Caco-2 (cell line): ENCODE results near the gene WDPCP. TPM values are rescaled to one million over a fixed set of nuclear protein-coding genes. Genes with fewer than 3 reads are reported as not detected.
"Not testable (repeated sequence)": the region's sequence is repeated elsewhere in the genome, so short reads cannot be mapped to it uniquely, and the experiment has no call there.

Source experiments
- BruUV-seq: library from RNA; stranded (reverse); fragments of 400-500 nt; replicated peaks from 2 replicates; lab custom pipeline; 2021; lab: Mats Ljungman, UMichigan
- CTCF ChIA-PET: fragments of 300-600 bp; sonication (Branson Sonifier 250); formaldehyde crosslinking; loops from one replicate; lab custom pipeline; 2022; ENCODE audit warnings: antibody characterized with exemption; lab: Charles Lee
- POLR2A ChIA-PET: fragments of 300-600 bp; sonication (Branson Sonifier 250); formaldehyde crosslinking; loops from one replicate; lab custom pipeline; 2022; ENCODE audit warnings: antibody characterized with exemption; lab: Charles Lee
- DNase-seq, 2 experiments: peaks; one replicate each; pipeline versions ENCODE4 v3.0.0 to v3.0.0-alpha.2; 2020 to 2022
- H3K27me3 ChIP-seq: replicated peaks from 2 replicates; pipeline ENCODE4 v1.6.0; 2011; ENCODE audit warnings: low read length; ENCODE audit not compliant: control insufficient read depth, insufficient read depth
- H3K36me3 ChIP-seq: 2 replicates; pipeline ENCODE4 v1.5.1; 2011; ENCODE audit warnings: low read length; ENCODE audit not compliant: control insufficient read depth, insufficient read depth
- H3K4me1 ChIP-seq: fragments of 250-450 bp; sonication (Bioruptor Pico); 2 replicates; pipeline ENCODE4 v1.5.1; 2020; ENCODE audit warnings: mild to moderate bottlenecking
- H3K4me3 ChIP-seq: 2 replicates; pipeline ENCODE4 v1.5.1; 2011; ENCODE audit warnings: low read depth, mild to moderate bottlenecking, control low read depth, low read length
- H3K9me3 ChIP-seq: fragments of 250-450 bp; sonication (Bioruptor Pico); 2 replicates; pipeline ENCODE4 v1.5.1; 2020; ENCODE audit warnings: mild to moderate bottlenecking, moderate library complexity
- H3K27ac Mint-ChIP-seq: one replicate; pipeline ENCODE4 v1.8.0; 2022; ENCODE audit warnings: mixed read lengths; ENCODE audit not compliant: unreplicated experiment
- H3K27me3 Mint-ChIP-seq: one replicate; pipeline ENCODE4 v1.8.0; 2022; ENCODE audit warnings: mixed read lengths; ENCODE audit not compliant: insufficient read depth, unreplicated experiment
- H3K36me3 Mint-ChIP-seq: one replicate; pipeline ENCODE4 v1.8.0; 2022; ENCODE audit warnings: mild to moderate bottlenecking, mixed read lengths; ENCODE audit not compliant: insufficient read depth, unreplicated experiment
- H3K4me1 Mint-ChIP-seq: one replicate; pipeline ENCODE4 v1.8.0; 2022; ENCODE audit warnings: low read depth, mixed read lengths; ENCODE audit not compliant: unreplicated experiment
- H3K4me3 Mint-ChIP-seq: one replicate; pipeline ENCODE4 v1.8.0; 2022; ENCODE audit warnings: mild to moderate bottlenecking, moderate library complexity, mixed read lengths; ENCODE audit not compliant: unreplicated experiment
- H3K9me3 Mint-ChIP-seq: one replicate; pipeline ENCODE4 v1.8.0; 2022; ENCODE audit warnings: mixed read lengths; ENCODE audit not compliant: unreplicated experiment
- CTCF ChIP-seq, 2 experiments: fragments of 200-600 bp in 1 of 2; IDR thresholded peaks; 1 replicate in 1 of 2; 2 replicates in 1 of 2; pipeline versions ENCODE4 v1.5.1 to v1.8.0; 2011 to 2022; ENCODE audit warnings: antibody characterized with exemption in 1 of 2, control low read depth in 1 of 2, inconsistent platforms in 1 of 2, low read depth in 1 of 2, low read length in 1 of 2, mild to moderate bottlenecking in 1 of 2, moderate library complexity in 1 of 2; ENCODE audit not compliant: insufficient read depth in 1 of 2, severe bottlenecking in 1 of 2, unreplicated experiment in 1 of 2
- intact Hi-C: fragments of 100-400 bp; cut with micrococcal nuclease; formaldehyde crosslinking; loops from one replicate; pipeline ENCODE4 v1.10.0; 2022; ENCODE audit not compliant: unreplicated experiment
- total RNA-seq: library from RNA; stranded (reverse); gene quantifications from 2 replicates; pipeline ENCODE4 v1.2.3, GENCODE V29; 2022

Gene WDPCP
- total RNA-seq, 1 experiment from 2014 or later = 16.2 TPM

DNA sequence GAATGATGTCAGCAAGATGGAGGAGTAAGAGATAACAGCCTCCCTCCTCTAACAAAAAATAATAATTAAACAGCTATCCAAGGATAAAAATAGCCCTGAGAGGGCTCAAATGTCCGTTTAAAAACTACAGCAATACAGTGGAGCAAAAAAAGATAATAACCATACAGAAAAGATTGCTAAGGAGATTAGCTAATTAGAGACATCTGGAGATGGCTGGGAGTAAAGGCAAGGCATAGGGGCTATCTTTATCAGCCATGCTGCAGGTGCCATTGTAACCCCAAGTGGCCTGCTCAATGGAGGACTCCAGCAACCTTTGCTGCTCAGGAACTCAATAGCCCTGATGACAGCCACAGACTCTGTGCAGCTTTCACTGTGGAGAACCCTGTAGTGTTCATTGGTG is 43.2 kb upstream of the WDPCP start:
- H3K4me3 Mint-ChIP-seq = no peak overlapping the region
- H3K27me3 Mint-ChIP-seq = no peaks in the 10 kb centered on the region
- H3K36me3 ChIP-seq = no peaks in the 10 kb centered on the region
- H3K36me3 Mint-ChIP-seq = no peaks in the 10 kb centered on the region
- H3K4me1 Mint-ChIP-seq = no peaks in the 10 kb centered on the region
- H3K9me3 Mint-ChIP-seq = peaks cover 56% of the 10 kb centered on the region
- H3K9me3 ChIP-seq = peaks cover 29% of the 10 kb centered on the region
- CTCF ChIA-PET = no interaction called here
- no peak overlapping the region for H3K27ac Mint-ChIP-seq
- no peaks in the 10 kb centered on the region for H3K27me3 ChIP-seq
- no peak for DNase-seq
- intact Hi-C loops = no loop called here
- no peak for TF ChIP-seq CTCF (IDR thresholded peaks at IDR 0.05; ENCODE audit: insufficient read depth in 1 of 2, low read depth in 1 of 2, low read length in 1 of 2, severe bottlenecking in 1 of 2, unreplicated experiment in 1 of 2)
- BruUV-seq = no TSS peak
- H3K4me3 ChIP-seq = no peak overlapping the region
- no peaks in the 10 kb centered on the region for H3K4me1 ChIP-seq
- POLR2A ChIA-PET = no interaction called here

GRCh38 chr2:63628403-63628942 is 40.2 kb upstream of the WDPCP start:
- no peak overlapping the region for H3K4me3 ChIP-seq
- POLR2A ChIA-PET = interaction anchor here (0.5 kb wide), 1 partner anchor 50 kb away, joined by 3 read pairs; no protein-coding TSS in a partner anchor
- H3K27me3 ChIP-seq = no peaks in the 10 kb centered on the region
- CTCF ChIA-PET = no interaction called here
- no peak overlapping the region for H3K27ac Mint-ChIP-seq
- no peaks in the 10 kb centered on the region for H3K4me1 Mint-ChIP-seq
- BruUV-seq = no TSS peak
- no peak overlapping the region for H3K4me3 Mint-ChIP-seq
- H3K9me3 ChIP-seq = peaks cover 15% of the 10 kb centered on the region; the same call in 1 of the 2 replicates
- no peak for DNase-seq
- no peak for TF ChIP-seq CTCF (IDR thresholded peaks at IDR 0.05; ENCODE audit: insufficient read depth in 1 of 2, low read depth in 1 of 2, low read length in 1 of 2, severe bottlenecking in 1 of 2, unreplicated experiment in 1 of 2)
- peaks cover 50% of the 10 kb centered on the region for H3K9me3 Mint-ChIP-seq
- H3K36me3 ChIP-seq = no peaks in the 10 kb centered on the region
- no peaks in the 10 kb centered on the region for H3K27me3 Mint-ChIP-seq
- H3K4me1 ChIP-seq = no peaks in the 10 kb centered on the region
- no peaks in the 10 kb centered on the region for H3K36me3 Mint-ChIP-seq
- intact Hi-C loops = no loop called here

DNA sequence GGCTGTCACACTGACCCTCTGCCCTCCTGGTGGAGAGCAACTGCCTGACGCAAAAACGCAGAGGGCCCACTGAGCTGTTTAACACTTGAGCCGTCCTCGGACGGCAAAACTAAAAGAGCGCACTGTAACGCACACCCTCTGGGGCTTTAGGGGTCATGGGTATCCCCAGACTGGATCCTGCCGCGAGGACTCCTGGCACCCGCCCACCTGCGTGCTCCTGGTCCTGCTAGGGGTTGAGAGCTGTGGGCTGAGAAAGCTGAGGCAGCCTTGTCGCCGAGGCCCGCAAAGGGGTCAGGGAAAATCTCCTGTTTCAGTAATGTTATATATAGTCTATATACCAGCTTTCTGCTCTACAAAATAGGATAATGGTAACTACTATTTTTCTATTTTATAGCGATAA is 39.6 kb upstream of the WDPCP start:
- BruUV-seq = no TSS peak
- Mint-ChIP-seq H3K4me3 (no peak overlapping the region), H3K4me1 (no peaks in the 10 kb centered on the region), H3K27ac (no peak overlapping the region), H3K36me3 (peaks cover 3% of the 10 kb centered on the region), H3K27me3 (no peaks in the 10 kb centered on the region), H3K9me3 (peaks cover 50% of the 10 kb centered on the region)
- POLR2A ChIA-PET = interaction anchor here (0.5 kb wide), 1 partner anchor 50 kb away, joined by 3 read pairs; no protein-coding TSS in a partner anchor
- CTCF ChIA-PET = no interaction called here
- intact Hi-C loops = no loop called here
- Histone ChIP-seq H3K4me3 (no peak overlapping the region), H3K36me3 (no peaks in the 10 kb centered on the region), H3K27me3 (no peaks in the 10 kb centered on the region), H3K4me1 (no peaks in the 10 kb centered on the region), H3K9me3 (peaks cover 9% of the 10 kb centered on the region; the same call in 1 of the 2 replicates)
- DNase-seq = no peak
- TF ChIP-seq CTCF (IDR thresholded peaks at IDR 0.05; ENCODE audit: insufficient read depth in 1 of 2, low read depth in 1 of 2, low read length in 1 of 2, severe bottlenecking in 1 of 2, unreplicated experiment in 1 of 2) = no peak

DNA sequence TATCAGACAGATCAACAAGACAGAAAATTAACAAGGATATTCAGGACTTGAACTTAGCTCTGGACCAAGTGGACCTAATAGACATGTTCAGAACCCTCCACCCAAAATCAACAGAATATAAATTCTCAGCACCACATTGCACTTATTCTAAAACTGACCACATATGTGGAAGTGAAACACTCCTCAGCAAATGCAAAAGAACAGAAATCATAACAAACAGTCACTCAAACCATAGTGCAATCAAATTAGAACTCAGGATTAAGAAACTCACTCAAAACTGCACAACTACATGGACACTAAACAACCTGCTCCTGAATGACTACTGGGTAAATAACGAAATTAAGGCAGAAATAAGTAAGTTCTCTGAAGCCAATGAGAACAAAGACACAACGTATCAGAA is 35.5 kb upstream of the WDPCP start:
- intact Hi-C loops, H3K4me3 Mint-ChIP-seq, BruUV-seq, H3K9me3 ChIP-seq, H3K27me3 Mint-ChIP-seq, H3K4me1 Mint-ChIP-seq, DNase-seq, H3K27me3 ChIP-seq, H3K4me1 ChIP-seq, CTCF ChIA-PET, H3K4me3 ChIP-seq, POLR2A ChIA-PET, H3K27ac Mint-ChIP-seq, H3K36me3 ChIP-seq: not testable (repeated sequence)
- peaks cover 49% of the 10 kb centered on the region for H3K9me3 Mint-ChIP-seq
- H3K36me3 Mint-ChIP-seq = peaks cover 25% of the 10 kb centered on the region
